Neural cell (in vitro differentiated cells): ENCODE measurements around the gene PRKX. TPM values are rescaled to one million over a fixed set of nuclear protein-coding genes. Genes with fewer than 3 reads are reported as not detected.
"Not testable (repeated sequence)": the region's sequence is repeated elsewhere in the genome, so short reads cannot be mapped to it uniquely, and the experiment has no call there.

Experiments
- H2AFZ ChIP-seq: fragments of 200-600, 300-800 bp; sonication (generic), shearing (Covaris generic); 2 replicates; pipeline ENCODE4 v1.6.0; 2014; ENCODE audit warnings: low read depth, mild to moderate bottlenecking, antibody characterized with exemption, low read length, moderate library complexity
- H3F3A ChIP-seq: fragments of 200-600 bp; shearing (Covaris generic); 2 replicates; pipeline ENCODE4 v1.6.1; 2016; ENCODE audit warnings: mild to moderate bottlenecking, moderate library complexity, mixed read lengths, antibody characterized with exemption, low read length; ENCODE audit not compliant: insufficient read depth, poor library complexity, severe bottlenecking
- H3K27ac ChIP-seq: fragments of 200-600, 300-800 bp; sonication (generic), shearing (Covaris generic); 2 replicates; pipeline ENCODE4 v1.5.1; 2014; ENCODE audit warnings: mild to moderate bottlenecking, low read length, moderate library complexity
- H3K27me3 ChIP-seq: fragments of 300-800, 200-600 bp; sonication (generic), shearing (Covaris generic); 2 replicates; pipeline ENCODE4 v1.6.0; 2014; ENCODE audit warnings: mild to moderate bottlenecking, low read depth, low read length, moderate library complexity; ENCODE audit not compliant: insufficient read depth
- H3K36me3 ChIP-seq: fragments of 300-800, 200-600 bp; sonication (generic), shearing (Covaris generic); 2 replicates; pipeline ENCODE4 v1.5.1; 2014; ENCODE audit warnings: mild to moderate bottlenecking, antibody characterized with exemption, low read length, moderate library complexity; ENCODE audit not compliant: insufficient read depth
- H3K4me2 ChIP-seq: fragments of 300-800, 200-600 bp; sonication (generic), shearing (Covaris generic); 2 replicates; pipeline ENCODE4 v1.6.0; 2014; ENCODE audit warnings: mild to moderate bottlenecking, low read length
- H3K4me3 ChIP-seq: fragments of 300-800, 200-600 bp; sonication (generic), shearing (Covaris generic); 2 replicates; pipeline ENCODE4 v1.5.1; 2014; ENCODE audit warnings: mild to moderate bottlenecking, low read length, moderate library complexity
- H3K79me2 ChIP-seq: fragments of 200-600 bp; shearing (Covaris generic); replicated peaks from 2 replicates; pipeline ENCODE4 v1.6.0; 2014; ENCODE audit warnings: mild to moderate bottlenecking, low read length, moderate library complexity; ENCODE audit not compliant: insufficient read depth
- H3K9ac ChIP-seq: fragments of 300-800, 200-600 bp; sonication (generic), shearing (Covaris generic); 2 replicates; pipeline ENCODE4 v1.6.1; 2016; ENCODE audit warnings: mild to moderate bottlenecking, low read length, mixed read lengths
- H3K9me2 ChIP-seq: fragments of 200-600 bp; shearing (Covaris generic); 2 replicates; pipeline ENCODE4 v1.6.1; 2016; ENCODE audit warnings: mild to moderate bottlenecking, low read length, mixed read lengths; ENCODE audit not compliant: insufficient read depth
- H3K9me3 ChIP-seq: fragments of 200-600, 300-800 bp; sonication (generic), shearing (Covaris generic); 2 replicates; pipeline ENCODE4 v1.6.1; 2016; ENCODE audit warnings: mild to moderate bottlenecking, mixed run types, low read length, moderate library complexity, mixed read lengths
- H4K20me1 ChIP-seq: fragments of 200-600 bp; shearing (Covaris generic); 2 replicates; pipeline ENCODE4 v1.6.1; 2016; ENCODE audit warnings: mild to moderate bottlenecking, mixed run types; ENCODE audit not compliant: insufficient read depth
- CTCF ChIP-seq: fragments of 450-650 bp; IDR thresholded peaks from 2 replicates; pipeline ENCODE4 v1.5.1; 2014; ENCODE audit warnings: antibody characterized with exemption, mild to moderate bottlenecking, moderate library complexity; ENCODE audit not compliant: poor library complexity, severe bottlenecking
- EP300 ChIP-seq: fragments of 450-650 bp; conservative IDR thresholded peaks from 2 replicates; pipeline ENCODE4 v1.6.1; 2014; ENCODE audit warnings: antibody characterized with exemption, mild to moderate bottlenecking, moderate library complexity; ENCODE audit not compliant: poor library complexity, severe bottlenecking
- EZH2 ChIP-seq: fragments of 200-600, 300-800 bp; shearing (Covaris generic), sonication (generic); IDR thresholded peaks from 2 replicates; pipeline ENCODE4 v1.6.1; 2014; ENCODE audit warnings: antibody characterized with exemption, low read length, borderline replicate concordance, mild to moderate bottlenecking; ENCODE audit not compliant: insufficient read depth, poor library complexity, severe bottlenecking
- MXI1 ChIP-seq: fragments of 450-650 bp; conservative IDR thresholded peaks from 2 replicates; pipeline ENCODE4 v1.6.1; 2014; ENCODE audit warnings: antibody characterized with exemption, mild to moderate bottlenecking; ENCODE audit not compliant: poor library complexity, severe bottlenecking
- POLR2AphosphoS5 ChIP-seq: IDR thresholded peaks from 2 replicates; pipeline ENCODE4 v1.6.1; 2012
- RAD21 ChIP-seq: fragments of 450-650 bp; conservative IDR thresholded peaks from 2 replicates; pipeline ENCODE4 v1.6.1; 2014; ENCODE audit warnings: antibody characterized with exemption, mild to moderate bottlenecking, moderate library complexity
- REST ChIP-seq: IDR thresholded peaks from 2 replicates; pipeline ENCODE4 v1.6.1; 2012; ENCODE audit warnings: borderline replicate concordance
- SMC3 ChIP-seq: fragments of 450-650 bp; conservative IDR thresholded peaks from 2 replicates; pipeline ENCODE4 v1.6.1; 2014; ENCODE audit warnings: antibody characterized with exemption, mild to moderate bottlenecking, moderate library complexity; ENCODE audit not compliant: poor library complexity
- TAF1 ChIP-seq: IDR thresholded peaks from 2 replicates; pipeline ENCODE4 v1.6.1; 2012; ENCODE audit warnings: low read depth
- polyA plus RNA-seq: library from polyadenylated mRNA; depleted of rRNA; stranded (reverse); fragments of >200 nt; gene quantifications from 2 replicates; pipeline ENCODE4 v1.2.3, GENCODE V29; 2014

PRKX gene
- polyA plus RNA-seq, 1 donor from 2014 or later = 27.4 TPM

- Histone ChIP-seq H3K79me2 (no peaks in the 10 kb centered on the region), H3K9me2 (no peaks in the 10 kb centered on the region), H3K4me2 (no peak overlapping the region), H3K36me3 (no peaks in the 10 kb centered on the region), H3K4me3 (no peak overlapping the region), H4K20me1 (no peaks in the 10 kb centered on the region), H2AFZ (no peak overlapping the region), H3F3A (no peaks in the 10 kb centered on the region), H3K9ac (no peak overlapping the region), H3K27ac (no peak overlapping the region), H3K27me3 (no peaks in the 10 kb centered on the region), H3K9me3 (no peaks in the 10 kb centered on the region)
- TF ChIP-seq RAD21 (no peak), MXI1 (no peak), POLR2AphosphoS5 (no peak)
Observed at GRCh38 chrX:3697220-3697684, 16.2 kb downstream of the PRKX start.

GRCh38 chrX:3695536-3695935, 17.9 kb downstream of the PRKX start:
- no peaks in the 10 kb centered on the region for H3F3A ChIP-seq
- H3K36me3 ChIP-seq = no peaks in the 10 kb centered on the region
- H4K20me1 ChIP-seq = no peaks in the 10 kb centered on the region
- H3K27ac ChIP-seq = no peak overlapping the region
- H2AFZ ChIP-seq = no peak overlapping the region
- no peak overlapping the region for H3K4me2 ChIP-seq
- no peaks in the 10 kb centered on the region for H3K9me2 ChIP-seq
- TF ChIP-seq SMC3 (no peak), EZH2 (no peak), POLR2AphosphoS5 (no peak), CTCF (no peak), EP300 (no peak), RAD21 (no peak), TAF1 (no peak)
- no peaks in the 10 kb centered on the region for H3K79me2 ChIP-seq
- H3K4me3 ChIP-seq = no peak overlapping the region
- H3K9me3 ChIP-seq = no peaks in the 10 kb centered on the region
- H3K27me3 ChIP-seq = no peaks in the 10 kb centered on the region
- no peak overlapping the region for H3K9ac ChIP-seq

- Histone ChIP-seq H3K27ac (no peak overlapping the region), H4K20me1 (no peaks in the 10 kb centered on the region), H3K9me2 (no peaks in the 10 kb centered on the region), H3K9me3 (no peaks in the 10 kb centered on the region), H3K79me2 (no peaks in the 10 kb centered on the region), H3K4me3 (no peak overlapping the region), H3K9ac (no peak overlapping the region), H3K36me3 (no peaks in the 10 kb centered on the region), H2AFZ (no peak overlapping the region), H3F3A (no peaks in the 10 kb centered on the region), H3K4me2 (no peak overlapping the region), H3K27me3 (no peaks in the 10 kb centered on the region)
- TF ChIP-seq EP300 (no peak), CTCF (no peak), RAD21 (no peak), TAF1 (no peak), EZH2 (no peak), POLR2AphosphoS5 (no peak), MXI1 (no peak), REST (no peak), SMC3 (no peak)
Observed at GRCh38 chrX:3690140-3690539, 23.3 kb downstream of the PRKX start.

GRCh38 chrX:3683236-3683635, 30.2 kb downstream of the PRKX start:
- not testable (repeated sequence) for H3K9ac ChIP-seq, H3K9me3 ChIP-seq, H3K27me3 ChIP-seq, H3K27ac ChIP-seq, H3F3A ChIP-seq, H3K4me2 ChIP-seq, H3K79me2 ChIP-seq, H3K9me2 ChIP-seq, H3K4me3 ChIP-seq, H4K20me1 ChIP-seq, H2AFZ ChIP-seq, H3K36me3 ChIP-seq
